Heart right ventricle (tissue), 16 donors: Measurements from ENCODE around the gene MAGI2. TPM values are rescaled to one million over a fixed set of nuclear protein-coding genes. Genes with fewer than 3 reads are reported as not detected.

Source experiments
- ATAC-seq, 8 donors: fragments of 200-7000 bp; cut with Tn5 transposase; one replicate each; pipeline ENCODE4 v1.9.1; 2020; ENCODE audit warnings: mild to moderate bottlenecking in 8 of 8, moderate library complexity in 8 of 8, moderate number of reproducible peaks in 1 of 8
- DNase-seq, 2 donors: peaks; one replicate each; pipeline ENCODE4 v3.0.0-alpha.2; 2020
- H3K27ac ChIP-seq, 10 donors: fragments of 200-600 bp; sonication (generic) in 2 of 10; one replicate each; pipeline versions ENCODE4 v1.5.0 to v1.8.0; 2020 to 2022; ENCODE audit warnings: mild to moderate bottlenecking in 3 of 10
- H3K27me3 ChIP-seq, 7 donors: fragments of 200-600 bp; one replicate each; pipeline ENCODE4 v1.8.0; 2021 to 2022; ENCODE audit warnings: mild to moderate bottlenecking in 2 of 7
- H3K36me3 ChIP-seq, 9 donors: fragments of 200-600 bp; sonication (generic) in 1 of 9; one replicate each; pipeline versions ENCODE4 v1.5.0 to v1.8.0; 2020 to 2022; ENCODE audit warnings: mild to moderate bottlenecking in 2 of 9
- H3K4me1 ChIP-seq, 9 donors: fragments of 200-600 bp; sonication (generic) in 1 of 9; one replicate each; pipeline versions ENCODE4 v1.5.0 to v1.8.0; 2020 to 2022; ENCODE audit warnings: mild to moderate bottlenecking in 4 of 9
- H3K4me3 ChIP-seq, 10 donors: fragments of 200-600 bp; sonication (generic) in 2 of 10; one replicate each; pipeline versions ENCODE4 v1.5.0 to v1.8.0; 2020 to 2022; ENCODE audit warnings: mild to moderate bottlenecking in 7 of 10, moderate library complexity in 2 of 10
- H3K9me3 ChIP-seq, 11 donors: fragments of 200-600 bp in 10 of 11; sonication (generic) in 2 of 11; one replicate each; pipeline versions ENCODE4 v1.5.0 to v1.8.0; 2013 to 2022; ENCODE audit warnings: mild to moderate bottlenecking in 2 of 11, control low read depth in 1 of 11, moderate library complexity in 1 of 11
- CTCF ChIP-seq, 9 donors: fragments of 200-600 bp; sonication (generic) in 2 of 9; IDR thresholded peaks; one replicate each; pipeline versions ENCODE4 v1.5.0 to v1.8.0; 2021 to 2022; ENCODE audit warnings: antibody characterized with exemption in 9 of 9, mild to moderate bottlenecking in 5 of 9, moderate library complexity in 1 of 9
- WGBS, 2 donors: extraction: QIAGEN DNeasy Blood & Tissue Kit; methylation state at CpG; one replicate each; pipeline ENCODE4 v1.1.7; 2013; ENCODE audit warnings: inconsistent platforms in 1 of 2; 5-methylcytosine and 5-hydroxymethylcytosine counted together
- intact Hi-C, 10 donors: fragments of 100-400 bp; cut with DNase I; formaldehyde crosslinking; loops; one replicate each; pipeline versions ENCODE4 v1.11.1 to v1.14.2; 2022
- polyA plus RNA-seq, 2 donors: library from polyadenylated mRNA; stranded (reverse); fragments of 200-250 nt; gene quantifications; one replicate each; pipeline ENCODE4 v1.2.3, GENCODE V29; 2013
- total RNA-seq, 10 donors: library from RNA; stranded (reverse); fragmentation: NEBNext Ultra II Directional in 3 of 10; extraction: Animal tissue kit (Norgen Biotek cat#: 25700) in 3 of 10; gene quantifications; one replicate each; pipeline versions ENCODE4 v1.2.1 to v1.2.4, GENCODE V29; 2021 to 2023
- donor health status: Arrhythmogenic right ventricular cardiomyopathy.
- donor health status: ischemic (EF 13 %, LVEDD 7.1; RV severe dilation, severe dysfunction).
- donor health status: healthy with polysubstance abuse.
- donor health status: DM: no; HTN: yes; CAD: no.
- donor health status: DM: no; HTN: no; CAD: no.
- donor health status: ischemic (EF 25% LVEDD 6.9; RV normal size, moderate dysfunction).
- donor health status: ischemic (EF 25% LVEDD 5.7; RV mildly dilated, moderate dysfunction).
- donor health status: healthy.
- donor health status: DM: yes; HTN: yes; CAD: no.
- donor health status: Ischemic cardiomyopathy.
- donor health status: ischemic (EF 35%, LVEDD 5.7; RV mildly dilated, moderate dysfunction).
- donor health status: nonischemic (EF 11% LVEDD 7.7; RV severe dilation, severe dysfunction).
- donor health status: DM: yes; HTN: yes; CAD: no.
- donor health status: PGD.
- donor health status: ischemic (EF 29% LVEDD 5.4; RV normal size, mild dysfunction).
- donor health status: nonischemic (EF 23%, LVEDD 6.1; RV moderate dilation, normal function).

The MAGI2 gene
- total and polyA plus RNA-seq, 12 donors = 0.83 to 6.0 (median 4.1) TPM

- TF ChIP-seq CTCF (IDR thresholded peaks at IDR 0.05) = no peak
- intact Hi-C loops = loop anchor here in 2 of 10 donors (10.0 kb wide), 2 partner anchors 675 to 1135 kb away; no protein-coding TSS in a partner anchor
These were observed 953.5 kb downstream of the MAGI2 start for GRCh38 chr7:78499971-78500370.

DNA sequence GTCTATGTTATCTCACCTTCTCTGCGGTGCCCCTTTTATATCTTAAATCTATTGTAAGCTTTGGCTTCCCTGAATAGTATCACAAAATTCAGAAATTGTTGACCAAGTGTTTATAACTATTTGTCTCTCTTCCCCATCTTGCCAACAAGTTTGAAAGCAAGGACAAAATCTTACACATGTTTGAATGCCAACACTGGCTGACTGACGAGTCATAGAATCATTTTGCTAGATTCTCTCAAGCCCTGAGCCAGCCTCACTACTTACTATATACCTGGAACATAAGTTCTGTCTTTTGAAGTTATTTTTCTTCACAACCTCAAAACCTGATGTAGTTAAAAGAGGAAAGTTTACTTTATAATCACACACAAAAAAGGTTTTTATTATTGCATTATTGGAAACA is 954.2 kb downstream of the MAGI2 start:
- Histone ChIP-seq H3K4me1 (no peaks in the 10 kb centered on the region), H3K27ac (no peak overlapping the region), H3K36me3 (no peaks in the 10 kb centered on the region), H3K9me3 (no peaks in the 10 kb centered on the region), H3K4me3 (no peak overlapping the region), H3K27me3 (no peaks in the 10 kb centered on the region)
- DNase-seq (no peak), ATAC-seq (no peak)
- TF ChIP-seq CTCF (IDR thresholded peaks at IDR 0.05) = no peak
- 78 to 80% methylated on average over 2 of the region's 2 CpGs for WGBS, 2 donors
- intact Hi-C loops = no loop called here

More at GRCh38 chr7:78499971-78500370, 953.5 kb downstream of the MAGI2 start:
- DNase-seq (no peak), ATAC-seq (no peak)
- no peaks in the 10 kb centered on the region for H3K4me1 ChIP-seq
- H3K9me3 ChIP-seq = no peaks in the 10 kb centered on the region
- no peak overlapping the region for H3K4me3 ChIP-seq
- WGBS, 2 donors = 91 to 96% methylated on average over 2 of the region's 2 CpGs
- H3K27me3 ChIP-seq = no peaks in the 10 kb centered on the region
- H3K27ac ChIP-seq = no peak overlapping the region
- no peaks in the 10 kb centered on the region for H3K36me3 ChIP-seq

- Histone ChIP-seq H3K36me3 (no peaks in the 10 kb centered on the region), H3K27ac (no peak overlapping the region), H3K9me3 (no peaks in the 10 kb centered on the region), H3K4me3 (no peak overlapping the region), H3K4me1 (no peaks in the 10 kb centered on the region), H3K27me3 (no peaks in the 10 kb centered on the region)
- no peak for ATAC-seq
- DNase-seq = no peak
- WGBS, 2 donors = 83 to 87% methylated on average over 4 of the region's 4 CpGs
- intact Hi-C loops = no loop called here
- TF ChIP-seq CTCF (IDR thresholded peaks at IDR 0.05) = no peak
These were observed 955.6 kb downstream of the MAGI2 start for GRCh38 chr7:78497728-78498427.

DNA sequence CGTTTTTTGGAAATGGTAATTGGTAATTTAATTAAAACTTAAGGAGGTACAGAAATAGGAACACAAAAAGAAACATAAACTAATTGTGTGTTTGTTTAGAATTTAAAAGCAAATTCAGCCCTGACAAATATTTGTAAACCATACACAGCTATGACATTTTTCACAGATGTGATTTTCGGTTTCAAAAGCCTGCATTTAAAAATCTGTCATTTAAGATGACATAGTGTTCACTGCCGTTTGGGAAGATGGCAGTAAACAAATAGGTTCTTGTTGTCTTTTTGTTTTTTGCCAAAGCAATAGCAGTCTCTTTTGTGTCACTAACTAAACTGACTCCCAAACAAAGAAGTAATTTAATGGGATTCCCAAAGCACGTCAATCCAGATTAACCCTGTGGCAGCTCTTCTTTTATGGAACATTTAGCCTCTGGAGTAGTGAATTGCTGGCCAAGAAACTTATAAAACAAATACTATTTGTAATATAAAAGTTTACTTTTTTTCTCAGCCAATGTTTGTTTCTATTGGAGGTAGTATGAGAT is 957.3 kb downstream of the MAGI2 start:
- WGBS, 2 donors = 58 to 67% methylated on average over 4 of the region's 4 CpGs
- intact Hi-C loops = no loop called here

More for the DNA sequence above, 957.3 kb downstream of the MAGI2 start:
- Histone ChIP-seq H3K27ac (no peak overlapping the region), H3K4me3 (no peak overlapping the region), H3K27me3 (no peaks in the 10 kb centered on the region), H3K4me1 (no peaks in the 10 kb centered on the region), H3K36me3 (no peaks in the 10 kb centered on the region), H3K9me3 (no peaks in the 10 kb centered on the region)
- TF ChIP-seq CTCF (IDR thresholded peaks at IDR 0.05) = no peak
- DNase-seq (no peak), ATAC-seq (no peak)
